Retina (tissue), 1 donor: ENCODE data around the gene ASCC1.

ENCODE experiments used
- DNase-seq: peaks from one replicate; pipeline ENCODE4 v3.0.0-alpha.2; 2016

Gene ASCC1

GRCh38 chr10:72080042-72080975 lies 135.8 kb downstream of the ASCC1 start:
- no peak for DNase-seq

- peak; percentile 70 for DNase-seq
These were observed 136.7 kb downstream of the ASCC1 start for GRCh38 chr10:72079356-72079755.

- no peak for DNase-seq
These were observed 138.6 kb downstream of the ASCC1 start for GRCh38 chr10:72077275-72077990.

- DNase-seq, result no peak
These were observed 139.3 kb downstream of the ASCC1 start for GRCh38 chr10:72076756-72077155.

GRCh38 chr10:72075376-72076115 lies 140.5 kb downstream of the ASCC1 start:
- no peak for DNase-seq

- no peak for DNase-seq
These were observed 141.3 kb downstream of the ASCC1 start for GRCh38 chr10:72074574-72075375.

GRCh38 chr10:72073708-72074573 lies 142.1 kb downstream of the ASCC1 start:
- no peak for DNase-seq

GRCh38 chr10:72072639-72073038 lies 143.4 kb downstream of the ASCC1 start:
- no peak for DNase-seq

GRCh38 chr10:72072046-72072445 lies 144.0 kb downstream of the ASCC1 start:
- no peak for DNase-seq

GRCh38 chr10:72069751-72070526 lies 146.1 kb downstream of the ASCC1 start:
- DNase-seq, result peak; percentile 77

- DNase-seq, result peak; percentile 63
These were observed 147.1 kb downstream of the ASCC1 start for GRCh38 chr10:72068901-72069446.

GRCh38 chr10:72068126-72068765 lies 147.8 kb downstream of the ASCC1 start:
- DNase-seq, result no peak

- DNase-seq, result no peak
These were observed 148.5 kb downstream of the ASCC1 start for GRCh38 chr10:72067463-72068125.

- no peak for DNase-seq
These were observed 149.5 kb downstream of the ASCC1 start for GRCh38 chr10:72066318-72067284.

- no peak for DNase-seq
These were observed 150.5 kb downstream of the ASCC1 start for GRCh38 chr10:72065439-72066025.

- DNase-seq, result no peak
These were observed 152.2 kb downstream of the ASCC1 start for GRCh38 chr10:72063703-72064391.
